Fibroblast of upper back skin (primary cell): ENCODE results near the gene IKZF5.

Source experiments
- DNase-seq: peaks from one replicate; pipeline ENCODE4 v3.0.0-alpha.2; 2013

IKZF5 gene

DNA sequence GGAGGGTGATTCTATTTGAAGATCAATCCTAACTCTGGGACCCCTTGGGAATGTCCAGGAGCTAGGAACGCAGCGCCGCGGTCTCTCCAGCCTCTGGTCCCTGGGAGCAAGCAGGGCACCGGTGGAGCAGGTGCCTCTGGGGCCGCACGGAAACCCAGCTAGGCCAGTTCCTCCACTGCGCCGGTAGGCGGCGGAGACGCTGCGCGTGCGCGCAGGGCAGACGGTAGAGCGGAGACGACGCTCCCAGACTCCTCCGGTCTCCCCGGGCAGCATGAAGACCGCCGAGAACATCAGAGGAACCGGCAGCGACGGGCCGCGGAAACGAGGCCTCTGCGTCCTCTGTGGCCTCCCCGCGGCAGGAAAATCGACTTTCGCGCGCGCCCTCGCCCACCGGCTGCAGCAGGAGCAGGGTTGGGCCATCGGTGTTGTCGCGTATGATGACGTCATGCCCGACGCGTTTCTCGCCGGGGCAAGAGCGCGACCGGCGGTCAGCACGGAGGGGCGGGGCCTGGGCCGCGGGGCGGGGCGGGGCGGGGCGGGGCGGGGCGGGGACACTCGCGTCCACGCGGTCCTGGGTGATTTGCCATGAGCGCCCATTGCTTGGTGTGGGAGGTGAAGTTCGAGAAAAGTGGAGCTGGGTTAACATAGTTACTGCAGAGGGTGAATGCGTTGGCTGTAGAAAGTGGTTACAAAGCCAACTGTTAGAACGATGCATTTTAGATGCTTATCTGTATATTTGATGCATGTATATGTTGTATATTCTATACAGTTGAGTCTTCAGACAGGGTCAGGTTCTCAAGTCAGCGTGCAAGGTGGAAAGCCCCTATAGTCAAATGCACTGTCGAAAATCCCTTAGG lies 28.2 kb downstream of the IKZF5 start, which contains the start of gene PSTK:
PSTK (plus strand) TSS at position 193 of the 857 bp plus-strand sequence; CDS start at position 272, 79 bp downstream.
- DNase-seq, result peak; percentile 92

DNA sequence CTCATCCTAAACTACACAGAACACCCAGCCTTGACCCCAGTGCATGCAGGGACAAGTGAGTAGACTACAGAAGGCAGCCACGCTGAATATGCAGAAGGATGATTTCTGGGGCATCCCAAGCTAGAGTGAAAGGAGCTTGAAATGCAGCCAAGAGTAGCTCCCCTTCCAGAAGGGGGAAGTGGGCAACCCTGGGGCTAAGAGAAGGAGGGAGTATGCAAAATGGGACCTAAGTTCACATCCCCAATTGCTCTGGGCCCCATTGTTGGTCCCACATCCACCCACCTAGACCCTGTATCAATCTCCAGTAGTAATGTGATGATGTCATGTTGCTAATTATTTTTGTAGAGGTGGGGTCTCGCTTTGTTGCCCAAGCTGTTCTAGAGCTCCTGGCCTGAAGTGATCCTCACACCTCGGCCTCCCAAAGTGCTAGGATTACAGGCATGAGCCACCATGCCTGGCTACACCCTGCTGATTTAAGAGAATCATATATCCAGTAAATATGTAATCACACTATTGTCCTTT lies 34.0 kb downstream of the IKZF5 start:
- DNase-seq, result no peak

- DNase-seq, result no peak
Measured at GRCh38 chr10:122974023-122974422, 34.6 kb downstream of the IKZF5 start.

GRCh38 chr10:122968698-122969097 lies 39.9 kb downstream of the IKZF5 start:
- DNase-seq, result no peak

DNA sequence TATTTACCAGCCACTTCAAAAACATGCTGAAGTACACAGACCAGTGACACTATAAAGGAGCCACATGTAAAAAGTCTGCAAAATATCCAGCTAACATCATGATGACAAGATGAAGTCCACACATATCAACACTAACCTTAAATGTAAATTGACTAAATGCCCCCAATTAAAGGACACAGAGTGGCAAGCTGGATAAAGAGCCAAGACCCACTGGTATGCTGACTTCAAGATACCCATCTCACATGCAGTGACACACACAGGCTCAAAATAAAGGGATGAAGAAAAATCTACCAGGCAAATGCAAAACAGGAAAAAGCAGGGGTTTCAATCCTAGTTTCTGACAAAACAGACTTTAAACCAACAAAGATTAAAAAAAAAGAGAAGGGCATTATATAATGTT lies 41.7 kb downstream of the IKZF5 start:
- no peak for DNase-seq

DNA sequence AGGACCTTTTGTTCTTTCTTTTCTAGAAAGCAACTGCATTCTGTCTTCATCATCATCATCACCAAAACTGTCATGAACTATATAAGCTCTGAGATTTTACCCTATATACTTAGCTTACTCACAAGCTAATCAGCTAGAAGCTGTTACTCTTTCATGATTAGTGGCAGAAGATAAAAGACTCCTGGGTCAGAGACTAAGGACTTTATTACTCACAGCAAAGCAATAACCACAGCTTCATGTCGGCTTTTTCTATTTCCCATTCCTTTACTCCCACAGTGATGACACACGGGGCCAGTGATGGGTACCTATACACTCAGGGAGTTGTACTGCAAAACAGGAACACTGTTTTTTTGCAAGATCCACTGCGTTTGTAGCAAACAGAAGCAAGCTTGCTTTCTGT lies 46.2 kb downstream of the IKZF5 start:
- DNase-seq, result no peak

- no peak for DNase-seq
Measured at GRCh38 chr10:122957474-122957873, 51.1 kb downstream of the IKZF5 start.

- DNase-seq, result no peak
Measured at GRCh38 chr10:122955892-122956291, 52.7 kb downstream of the IKZF5 start.

DNA sequence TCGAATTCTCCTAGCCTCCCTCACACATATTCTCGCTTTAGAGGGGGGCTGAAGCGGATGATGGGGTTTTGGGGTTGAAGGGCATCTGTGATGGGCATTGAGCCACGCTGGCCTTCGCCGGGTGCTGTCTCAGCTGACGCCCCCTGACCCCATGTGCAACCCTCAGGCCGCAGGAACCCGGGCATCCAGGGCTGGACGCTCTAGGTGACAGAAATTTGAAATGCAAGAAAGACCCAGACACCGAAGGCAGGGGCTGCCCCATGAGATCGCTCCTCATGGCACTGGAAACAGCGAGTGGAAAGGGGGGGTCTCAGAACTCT lies 53.9 kb downstream of the IKZF5 start:
- no peak for DNase-seq

DNA sequence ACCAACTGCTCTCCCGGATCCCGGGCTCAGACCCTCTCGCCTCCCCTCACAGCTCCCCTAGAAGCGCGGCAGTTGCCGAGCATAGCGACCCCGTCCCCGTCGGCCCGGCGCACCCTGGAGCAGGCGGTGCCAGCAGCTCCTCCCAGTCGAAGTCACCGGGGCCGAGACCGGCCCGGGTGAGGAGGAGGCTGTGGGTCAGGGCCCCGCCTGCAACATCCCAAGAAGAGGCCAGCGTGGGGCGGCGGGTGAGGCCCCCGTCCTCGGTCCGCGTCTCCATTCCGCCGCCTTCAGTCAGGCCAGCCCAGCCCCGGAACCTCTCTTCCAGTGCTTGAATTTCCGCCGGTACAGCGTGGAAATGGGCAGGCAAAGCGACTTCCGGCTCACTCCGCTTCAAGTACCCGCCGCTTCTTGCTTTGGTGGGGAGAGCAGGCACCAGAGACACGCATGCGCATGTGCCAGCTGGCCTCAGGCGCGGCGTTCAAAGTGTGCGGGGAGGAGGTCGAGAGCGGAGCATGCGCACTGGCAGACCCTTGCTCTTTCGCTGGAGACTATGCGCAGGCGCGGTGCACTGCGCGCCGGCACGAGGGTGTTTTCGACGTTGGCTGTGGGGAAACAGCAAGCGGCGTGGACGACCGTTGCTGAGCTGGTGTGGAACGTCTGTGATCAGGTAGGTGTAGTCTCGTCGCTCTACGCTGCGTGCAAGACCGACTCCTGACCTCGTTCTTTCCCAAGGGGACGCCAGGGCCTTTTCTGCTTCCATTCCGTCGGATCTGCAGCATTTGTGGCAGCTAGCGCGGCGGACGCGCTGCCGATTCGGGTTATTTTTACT lies 54.5 kb downstream of the IKZF5 start, which contains the start of gene C10orf88:
C10orf88 (minus strand) TSS at position 326 of the 829 bp plus-strand sequence; CDS start at position 277, 49 bp downstream.
- DNase-seq, result peak; percentile 99

GRCh38 chr10:122949296-122949695 lies 59.3 kb downstream of the IKZF5 start:
- no peak for DNase-seq
